T1000 (cell line): ENCODE data around the gene NUDT14.

Experiments used
- DNase-seq: peaks from one replicate; lab custom pipeline; 2025; ENCODE audit warnings: mixed read lengths; lab: John Stamatoyannopoulos, UW

NUDT14 gene

GRCh38 chr14:105180592-105181548 is at the start of gene NUDT14:
Gene NUDT14, minus strand, starts transcription at chr14:105181312. Its CDS starts 103 bp downstream, at chr14:105181209.
- DNase-seq: peak; percentile 18

- DNase-seq: no peak
Observed at GRCh38 chr14:105229099-105229655, 48.1 kb upstream of the NUDT14 start.

- no peak for DNase-seq
Observed at GRCh38 chr14:105228562-105228961, 47.5 kb upstream of the NUDT14 start.

- DNase-seq: no peak
Observed at GRCh38 chr14:105227346-105227745, 46.2 kb upstream of the NUDT14 start.

GRCh38 chr14:105226198-105226597 is 45.1 kb upstream of the NUDT14 start:
- no peak for DNase-seq

GRCh38 chr14:105224845-105225570 is 43.9 kb upstream of the NUDT14 start:
- no peak for DNase-seq

- DNase-seq: no peak
Observed at GRCh38 chr14:105223770-105224544, 42.8 kb upstream of the NUDT14 start.

GRCh38 chr14:105223260-105223659 is 42.1 kb upstream of the NUDT14 start:
- DNase-seq: no peak

- no peak for DNase-seq
Observed at GRCh38 chr14:105221598-105222178, 40.6 kb upstream of the NUDT14 start.

- no peak for DNase-seq
Observed at GRCh38 chr14:105220699-105221597, 39.8 kb upstream of the NUDT14 start.

- DNase-seq: no peak
Observed at GRCh38 chr14:105219753-105220152, 38.6 kb upstream of the NUDT14 start.

GRCh38 chr14:105219043-105219612 is 38.0 kb upstream of the NUDT14 start:
- DNase-seq: no peak

- no peak for DNase-seq
Observed at GRCh38 chr14:105218611-105219010, 37.5 kb upstream of the NUDT14 start.

- no peak for DNase-seq
Observed at GRCh38 chr14:105217774-105218173, 36.7 kb upstream of the NUDT14 start.

- no peak for DNase-seq
Observed at GRCh38 chr14:105216490-105217247, 35.6 kb upstream of the NUDT14 start.

- no peak for DNase-seq
Observed at GRCh38 chr14:105215602-105216001, 34.5 kb upstream of the NUDT14 start.

GRCh38 chr14:105214324-105214915 is 33.3 kb upstream of the NUDT14 start:
- DNase-seq: no peak

- DNase-seq: no peak
Observed at GRCh38 chr14:105213361-105213760, 32.2 kb upstream of the NUDT14 start.
